OCI-LY3 (cell line): ENCODE measurements around the gene CEP43.

Experiments
- H2AFZ ChIP-seq: fragments of 200-600, 300-600 bp; shearing (Covaris generic); 2 replicates; pipeline ENCODE4 v1.6.0; 2014; ENCODE audit warnings: antibody characterized with exemption, low read depth, low read length
- H3K27ac ChIP-seq: fragments of 200-600, 300-600 bp; sonication (generic); 2 replicates; pipeline ENCODE4 v1.5.1; 2014; ENCODE audit warnings: mild to moderate bottlenecking, low read length, moderate library complexity, mixed read lengths
- H3K27me3 ChIP-seq: fragments of 200-600, 300-600 bp; sonication (generic); 2 replicates; pipeline ENCODE4 v1.6.1; 2014; ENCODE audit warnings: low read depth, low read length, mixed read lengths
- H3K36me3 ChIP-seq: fragments of 200-600, 300-600 bp; sonication (generic); replicated peaks from 2 replicates; pipeline ENCODE3; 2014; ENCODE audit warnings: low read depth, low read length, mixed read lengths
- H3K4me1 ChIP-seq: fragments of 300-600, 200-600 bp; sonication (generic); 2 replicates; pipeline ENCODE4 v1.6.1; 2014; ENCODE audit warnings: low read length, mixed read lengths
- H3K4me2 ChIP-seq: fragments of 200-600, 300-600 bp; sonication (generic); 2 replicates; pipeline ENCODE4 v1.6.1; 2014; ENCODE audit warnings: low read length, mixed read lengths
- H3K4me3 ChIP-seq: fragments of 300-600, 200-600 bp; sonication (generic); 2 replicates; pipeline ENCODE4 v1.5.1; 2014; ENCODE audit warnings: antibody characterized with exemption, mild to moderate bottlenecking, low read length, moderate library complexity
- H3K79me2 ChIP-seq: fragments of 300-600, 200-600 bp; shearing (Covaris generic); 2 replicates; pipeline ENCODE4 v1.6.1; 2014; ENCODE audit warnings: mild to moderate bottlenecking, low read length, mixed read lengths
- H3K9ac ChIP-seq: fragments of 300-600, 200-600 bp; shearing (Covaris generic); 2 replicates; pipeline ENCODE4 v1.6.0; 2014; ENCODE audit warnings: mild to moderate bottlenecking, low read length, moderate library complexity
- H3K9me3 ChIP-seq: fragments of 200-600, 300-600 bp; shearing (Covaris generic); 2 replicates; pipeline ENCODE4 v1.6.1; 2014; ENCODE audit warnings: low read length, mixed read lengths; ENCODE audit not compliant: insufficient read depth
- H4K20me1 ChIP-seq: fragments of 200-600, 300-600 bp; sonication (generic); 2 replicates; pipeline ENCODE4 v1.6.1; 2016; ENCODE audit warnings: low read length, mixed read lengths; ENCODE audit not compliant: insufficient read depth
- CTCF ChIP-seq: fragments of 200-600, 300-600 bp; sonication (generic); IDR thresholded peaks from 2 replicates; pipeline ENCODE4 v1.5.1; 2014; ENCODE audit warnings: antibody characterized with exemption, low read length, low read depth
- EZH2phosphoT487 ChIP-seq: fragments of 200-600 bp; shearing (Covaris generic); IDR thresholded peaks from 2 replicates; pipeline ENCODE4 v1.6.1; 2018; ENCODE audit warnings: antibody characterized with exemption, mixed run types, low read depth

Gene CEP43

DNA sequence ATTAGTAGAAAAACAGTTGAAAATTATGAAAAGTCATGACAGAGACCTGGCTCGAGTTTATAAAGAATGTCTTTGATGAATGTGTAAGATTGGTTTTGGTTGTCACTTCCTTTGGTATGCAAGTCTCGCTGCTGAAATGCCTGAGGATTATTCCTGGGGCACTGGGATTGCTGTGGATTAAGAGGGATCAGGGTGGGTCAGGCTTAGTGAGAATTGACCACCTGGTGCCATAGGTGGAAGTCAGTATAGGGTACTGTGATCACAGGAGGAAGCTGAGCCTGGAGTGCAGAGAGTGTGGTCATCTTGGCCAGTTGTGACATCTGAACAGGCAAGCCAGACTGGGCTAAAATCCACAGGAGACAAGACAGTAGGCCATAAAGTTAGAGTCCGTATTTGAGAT is 34.9 kb downstream of the CEP43 start:
- Histone ChIP-seq H4K20me1 (no peaks in the 10 kb centered on the region), H3K27ac (no peak overlapping the region), H3K9me3 (no peaks in the 10 kb centered on the region), H3K4me3 (no peak overlapping the region), H2AFZ (no peak overlapping the region), H3K4me2 (no peak overlapping the region), H3K79me2 (no peaks in the 10 kb centered on the region), H3K4me1 (peaks cover 11% of the 10 kb centered on the region), H3K27me3 (no peaks in the 10 kb centered on the region), H3K9ac (no peak overlapping the region), H3K36me3 (peaks cover 12% of the 10 kb centered on the region)
- TF ChIP-seq EZH2phosphoT487 (no peak), CTCF (no peak)

DNA sequence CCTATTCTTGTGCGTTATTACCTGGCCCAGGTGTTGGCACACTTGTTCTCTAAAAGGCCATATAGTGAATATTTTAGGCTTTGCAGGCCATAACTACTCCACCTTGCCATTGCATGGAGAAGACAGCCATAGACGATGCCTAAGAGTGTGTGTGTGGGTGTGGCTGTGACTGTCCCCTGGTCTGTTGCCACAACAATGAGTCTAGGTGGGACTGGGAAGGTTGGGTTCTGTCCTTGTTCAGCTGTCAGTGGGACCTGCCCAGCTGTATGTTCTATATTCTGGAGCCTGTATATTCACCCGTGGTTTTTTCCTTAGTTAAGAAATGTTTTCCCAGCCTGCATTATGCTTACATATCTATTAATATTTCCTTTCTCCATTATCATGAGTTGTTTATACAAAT is 38.6 kb downstream of the CEP43 start:
- no peak overlapping the region for H2AFZ ChIP-seq
- H3K9ac ChIP-seq, result no peak overlapping the region
- no peak overlapping the region for H3K4me3 ChIP-seq
- no peaks in the 10 kb centered on the region for H3K27me3 ChIP-seq
- no peak overlapping the region for H3K4me2 ChIP-seq
- no peak overlapping the region for H3K27ac ChIP-seq
- TF ChIP-seq EZH2phosphoT487, result no peak
- TF ChIP-seq CTCF, result no peak
- H3K36me3 ChIP-seq, result peaks cover 16% of the 10 kb centered on the region
- peaks cover 18% of the 10 kb centered on the region for H3K4me1 ChIP-seq
- H4K20me1 ChIP-seq, result no peaks in the 10 kb centered on the region
- H3K9me3 ChIP-seq, result no peaks in the 10 kb centered on the region
- no peaks in the 10 kb centered on the region for H3K79me2 ChIP-seq

GRCh38 chr6:167044696-167045095 is 45.5 kb downstream of the CEP43 start:
- Histone ChIP-seq H3K79me2 (no peaks in the 10 kb centered on the region), H2AFZ (no peak overlapping the region), H3K4me3 (no peak overlapping the region), H4K20me1 (no peaks in the 10 kb centered on the region), H3K27ac (no peak overlapping the region), H3K4me2 (no peak overlapping the region), H3K27me3 (peaks cover 6% of the 10 kb centered on the region; the same call in 1 of the 2 replicates), H3K36me3 (peaks cover 4% of the 10 kb centered on the region), H3K9me3 (no peaks in the 10 kb centered on the region), H3K4me1 (peaks cover 53% of the 10 kb centered on the region), H3K9ac (no peak overlapping the region)
- TF ChIP-seq CTCF (no peak), EZH2phosphoT487 (no peak)

- Histone ChIP-seq H3K4me3 (no peak overlapping the region), H3K27me3 (peaks cover 6% of the 10 kb centered on the region; the same call in 1 of the 2 replicates), H3K9ac (no peak overlapping the region), H3K4me1 (peaks cover 53% of the 10 kb centered on the region), H2AFZ (no peak overlapping the region), H3K36me3 (no peaks in the 10 kb centered on the region), H3K79me2 (no peaks in the 10 kb centered on the region), H3K9me3 (no peaks in the 10 kb centered on the region), H3K4me2 (peak overlapping the region; percentile 77; the same call in 1 of the 2 replicates), H3K27ac (no peak overlapping the region), H4K20me1 (no peaks in the 10 kb centered on the region)
- peak; percentile 37 for TF ChIP-seq CTCF
- no peak for TF ChIP-seq EZH2phosphoT487
Observed at GRCh38 chr6:167045828-167046580, 46.8 kb downstream of the CEP43 start.
